DMS53 treated with DMSO at 0.1 percent for 48 hours (cell line): ENCODE results near the gene RRH.
"Not testable (repeated sequence)": the region's sequence is repeated elsewhere in the genome, so short reads cannot be mapped to it uniquely, and the experiment has no call there.

Experiments
- DNase-seq: peaks from one replicate; lab custom pipeline; 2025; ENCODE audit not compliant: unreplicated experiment; lab: John Stamatoyannopoulos, UW

RRH gene

DNA sequence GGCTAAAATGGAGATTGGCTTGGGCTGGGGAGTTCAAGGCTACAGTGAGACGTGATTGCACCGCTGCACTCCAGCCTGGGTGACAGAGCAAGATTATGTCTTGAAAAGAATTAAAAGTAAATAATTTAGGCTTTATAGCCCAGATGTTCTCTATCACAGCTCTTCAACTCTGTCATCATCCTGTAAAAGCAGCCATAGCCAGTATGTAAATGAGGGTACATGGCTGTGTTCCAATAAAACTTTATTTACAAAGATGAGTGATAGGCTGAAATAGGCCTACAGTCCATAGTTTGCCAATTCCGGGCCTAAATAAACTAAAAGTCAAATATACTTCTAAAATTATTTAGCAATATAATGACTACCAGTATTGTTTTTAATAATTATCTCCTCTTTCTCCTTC, 9.2 kb downstream of the RRH start:
- DNase-seq: no peak

DNA sequence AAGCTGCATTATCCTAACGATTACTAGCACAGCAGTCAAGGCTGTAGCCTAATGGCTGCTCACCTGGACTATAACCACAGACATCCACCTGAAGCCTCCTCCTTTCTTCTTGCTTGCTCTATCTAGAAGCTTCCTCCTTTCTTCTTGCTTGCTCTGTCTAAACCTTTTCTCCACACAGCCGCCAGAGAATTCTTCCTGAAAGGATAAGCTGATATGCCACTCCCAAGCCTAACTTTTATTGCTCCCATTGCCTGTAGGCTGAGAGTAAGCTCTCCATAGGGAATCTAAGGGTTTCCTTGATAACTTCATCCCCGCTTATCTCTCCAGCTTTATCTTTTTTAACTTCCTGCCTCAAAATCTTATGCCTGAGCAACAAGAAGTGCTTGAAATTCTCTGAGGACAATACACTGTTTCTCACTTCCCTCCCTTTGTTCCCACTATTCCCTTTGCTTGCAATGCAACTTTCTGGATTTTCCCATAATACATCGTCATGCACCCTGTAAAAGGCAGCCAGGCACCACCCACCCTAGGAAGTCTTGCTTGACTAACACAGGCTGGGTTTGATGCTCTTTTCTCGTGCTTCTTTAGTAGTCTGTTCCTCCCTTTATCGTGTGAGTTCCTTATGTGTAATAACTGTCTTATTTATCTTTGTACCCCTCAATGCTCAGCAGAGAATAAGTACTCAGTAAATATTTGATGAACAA, 18.8 kb downstream of the RRH start:
- DNase-seq: no peak

DNA sequence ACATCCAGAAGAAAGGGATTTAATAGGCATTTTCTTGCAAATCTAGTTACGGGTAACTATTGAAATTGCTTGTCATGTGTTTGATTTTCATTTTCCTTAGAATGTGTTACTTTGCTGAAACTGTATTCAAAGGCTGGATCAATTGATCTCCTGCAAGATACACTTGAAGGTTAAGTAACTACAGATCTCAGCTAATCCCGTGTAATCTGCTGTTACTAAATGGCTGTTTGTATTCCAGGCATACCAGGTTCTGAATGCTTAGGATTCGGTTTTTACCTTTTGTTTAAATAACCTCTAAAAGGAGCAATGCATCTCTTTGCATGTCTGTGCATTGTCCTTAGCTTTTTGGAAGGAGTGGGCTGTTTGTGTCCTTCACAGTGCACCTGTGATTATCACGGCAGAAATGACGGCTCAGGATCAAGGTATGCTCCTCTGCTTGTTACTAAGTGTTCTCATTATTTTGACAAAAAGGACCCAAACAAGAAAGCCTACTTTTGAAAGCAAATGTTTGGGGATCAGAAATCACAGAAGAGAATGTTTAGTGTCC, 20.2 kb downstream of the RRH start, which contains the start of gene LRIT3:
Gene LRIT3 (plus strand): TSS at position 212 of the 547 bp plus-strand sequence. CDS start 95 bp downstream, at position 307.
- no peak for DNase-seq

DNA sequence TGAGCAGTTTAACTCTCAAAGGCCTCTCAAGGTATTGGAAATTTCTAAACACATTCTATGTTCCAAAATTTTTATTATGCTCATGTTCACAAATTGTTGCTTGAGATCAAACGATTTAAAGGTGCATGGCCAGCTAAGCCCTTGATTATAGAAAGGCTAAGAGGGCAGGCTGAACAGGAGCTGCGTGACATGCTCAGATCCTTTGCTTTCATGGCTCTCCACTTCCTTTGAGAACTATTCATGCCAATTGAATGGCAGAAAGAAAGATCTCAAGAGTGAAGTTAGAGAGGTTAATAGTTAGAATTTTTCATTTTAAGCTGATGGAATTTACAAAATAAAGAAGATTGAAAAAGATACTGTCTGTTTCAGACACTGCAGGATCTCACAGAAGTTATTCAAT, 20.7 kb downstream of the RRH start:
- DNase-seq: no peak

DNA sequence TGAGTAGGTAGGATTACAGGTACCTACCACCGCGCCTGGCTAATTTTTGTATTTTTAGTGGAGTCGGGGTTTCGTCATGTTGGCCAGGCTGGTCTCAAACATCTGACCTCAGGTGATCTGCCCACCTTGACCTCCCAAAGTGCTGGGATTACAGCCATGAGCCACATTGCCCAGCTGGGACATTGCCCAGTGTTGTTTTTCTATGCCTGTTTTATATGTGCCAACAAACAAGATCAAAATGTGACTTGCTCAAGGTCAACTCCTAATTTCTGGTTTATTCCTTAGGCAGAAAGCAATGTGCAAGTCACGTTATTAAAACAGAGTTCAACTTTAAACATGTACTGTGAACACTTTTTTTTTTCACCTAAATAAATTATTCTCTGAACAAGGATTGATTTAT, 22.8 kb downstream of the RRH start:
- DNase-seq: no peak

DNA sequence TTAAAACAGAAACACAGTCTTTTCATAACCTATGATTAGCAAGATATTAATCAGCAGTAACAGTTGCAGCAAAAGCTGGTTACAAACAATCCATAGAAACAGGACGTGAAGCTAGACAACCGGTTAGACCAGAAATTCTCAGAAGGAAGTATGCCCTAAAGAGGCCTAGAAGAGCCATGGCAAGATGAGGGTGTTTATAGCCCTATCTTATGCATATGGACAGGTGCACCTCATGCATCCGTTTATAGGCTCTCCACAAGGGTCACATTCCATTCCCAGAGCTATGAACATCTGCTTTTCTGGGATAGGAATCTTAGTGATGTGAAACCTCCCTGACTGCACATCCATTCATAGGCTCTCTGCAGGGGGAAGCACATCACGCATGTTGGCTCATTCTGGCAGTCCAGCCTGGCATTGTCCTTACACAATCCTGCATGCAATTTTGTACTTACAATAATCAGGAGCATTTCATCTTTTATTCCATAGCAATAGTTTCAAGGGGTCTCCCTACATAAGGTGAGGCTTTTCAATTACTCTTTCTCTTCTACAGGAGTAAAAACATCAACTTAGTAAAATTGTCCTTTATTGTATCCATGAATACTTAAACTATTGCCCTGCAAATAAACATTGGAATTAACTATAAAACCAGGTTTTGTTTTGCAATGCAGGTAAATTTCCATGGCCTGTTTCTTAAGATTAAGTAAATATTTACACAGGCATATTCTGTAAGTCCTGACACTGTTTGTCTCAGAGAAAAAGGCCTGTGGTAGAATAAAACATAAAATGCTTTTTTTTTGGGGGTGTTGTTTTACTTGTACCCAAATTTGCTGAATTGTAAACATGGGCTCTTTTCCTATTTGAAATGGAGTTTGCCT, 31.9 kb downstream of the RRH start:
- DNase-seq: peak; percentile 4

DNA sequence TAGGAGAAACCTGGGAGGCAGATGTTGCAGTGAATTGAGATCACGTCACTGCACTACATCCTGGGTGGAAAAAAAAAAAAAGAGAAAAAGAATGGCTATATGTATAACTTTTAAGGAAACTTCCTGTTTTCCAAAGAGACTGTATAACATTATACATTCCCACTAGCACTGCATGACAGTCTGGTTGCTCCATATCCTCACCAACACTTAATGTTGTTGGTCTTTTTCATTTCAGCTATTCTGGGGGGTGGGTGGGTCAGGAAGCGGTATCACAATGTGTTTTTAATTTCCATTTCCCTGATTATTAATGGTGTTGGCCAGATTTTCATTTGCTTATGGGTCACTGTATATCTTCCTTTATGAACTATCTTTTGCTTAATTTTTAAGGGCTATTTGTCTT, 33.5 kb downstream of the RRH start:
- DNase-seq: no peak

DNA sequence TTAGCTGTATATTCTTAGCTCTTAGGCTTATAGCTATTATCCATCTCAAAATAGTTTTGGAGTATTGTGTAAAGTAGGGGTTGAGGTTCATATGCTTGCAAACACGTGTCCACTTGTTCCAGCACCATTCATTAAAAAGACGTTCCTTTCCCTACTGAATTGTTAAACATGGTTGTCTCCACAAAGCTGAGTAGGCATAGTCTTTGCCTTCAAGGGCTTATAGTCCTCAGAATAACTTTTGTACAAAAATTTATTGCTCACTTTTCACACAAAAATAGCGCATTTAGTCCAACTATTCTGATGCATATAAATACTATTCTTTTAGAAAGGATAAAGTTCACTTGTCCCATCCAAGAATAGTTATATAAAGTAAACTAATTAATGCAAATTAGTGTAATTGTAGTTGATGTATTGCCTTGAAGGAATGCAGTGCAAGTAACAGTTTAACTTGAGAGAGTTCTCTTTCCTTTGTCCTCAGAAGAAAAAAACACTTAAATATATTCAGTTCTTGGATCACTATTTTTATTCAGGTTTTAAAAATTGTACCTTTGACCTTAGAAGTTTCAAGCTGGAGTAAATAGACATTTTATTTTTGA, 34.2 kb downstream of the RRH start:
- no peak for DNase-seq

DNA sequence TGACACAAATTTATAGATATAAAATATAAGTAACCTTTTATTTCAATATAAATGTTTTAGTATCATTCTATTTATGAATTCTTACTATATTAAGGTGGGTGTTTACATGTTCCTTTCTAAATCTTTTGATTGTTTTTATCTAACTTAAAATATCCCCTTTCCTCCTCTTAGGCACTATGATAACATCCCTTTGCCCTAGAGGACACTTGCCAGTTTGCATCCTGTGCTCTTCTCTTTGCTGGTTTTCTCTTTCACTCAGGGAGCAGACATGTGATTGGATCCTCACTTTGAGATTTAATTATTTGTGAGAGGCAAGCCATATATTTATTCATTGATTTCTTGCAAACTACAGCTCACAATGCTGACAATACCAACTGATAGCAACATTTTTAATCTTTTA, 36.4 kb downstream of the RRH start:
- no peak for DNase-seq

DNA sequence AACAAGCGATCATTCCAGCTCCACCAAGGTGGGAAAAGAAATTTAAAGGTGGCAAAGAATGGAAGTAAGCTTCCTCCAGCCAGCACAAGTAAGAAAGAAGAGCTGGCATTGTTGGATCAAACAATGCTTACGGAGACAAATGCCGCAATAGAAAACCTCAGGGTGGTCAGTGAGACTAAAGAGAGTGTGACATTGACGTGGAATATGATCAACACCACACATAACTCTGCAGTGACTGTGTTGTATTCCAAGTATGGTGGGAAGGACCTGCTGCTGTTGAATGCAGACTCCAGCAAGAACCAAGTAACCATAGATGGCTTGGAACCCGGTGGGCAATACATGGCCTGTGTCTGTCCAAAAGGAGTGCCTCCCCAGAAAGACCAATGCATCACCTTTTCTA, 42.3 kb downstream of the RRH start:
- DNase-seq: no peak

DNA sequence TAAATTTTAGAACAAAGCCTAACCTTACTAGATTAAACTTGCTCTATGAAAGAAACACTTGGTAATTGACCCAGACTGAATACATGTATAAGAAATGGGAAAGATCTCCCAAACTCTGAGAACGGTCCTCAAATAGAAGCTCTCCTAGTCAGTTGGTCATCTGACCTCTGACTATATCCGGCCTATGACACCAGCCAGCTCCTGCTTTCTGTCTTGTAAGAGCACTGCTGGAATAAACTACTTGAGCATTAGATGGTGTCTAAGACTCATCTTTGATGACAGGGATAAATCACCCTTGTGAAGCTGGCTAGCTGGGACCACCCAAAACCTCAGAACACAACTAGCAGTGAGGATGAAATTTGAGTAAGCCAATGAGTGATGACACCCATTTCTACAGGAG, 44.3 kb downstream of the RRH start:
- DNase-seq: no peak

DNA sequence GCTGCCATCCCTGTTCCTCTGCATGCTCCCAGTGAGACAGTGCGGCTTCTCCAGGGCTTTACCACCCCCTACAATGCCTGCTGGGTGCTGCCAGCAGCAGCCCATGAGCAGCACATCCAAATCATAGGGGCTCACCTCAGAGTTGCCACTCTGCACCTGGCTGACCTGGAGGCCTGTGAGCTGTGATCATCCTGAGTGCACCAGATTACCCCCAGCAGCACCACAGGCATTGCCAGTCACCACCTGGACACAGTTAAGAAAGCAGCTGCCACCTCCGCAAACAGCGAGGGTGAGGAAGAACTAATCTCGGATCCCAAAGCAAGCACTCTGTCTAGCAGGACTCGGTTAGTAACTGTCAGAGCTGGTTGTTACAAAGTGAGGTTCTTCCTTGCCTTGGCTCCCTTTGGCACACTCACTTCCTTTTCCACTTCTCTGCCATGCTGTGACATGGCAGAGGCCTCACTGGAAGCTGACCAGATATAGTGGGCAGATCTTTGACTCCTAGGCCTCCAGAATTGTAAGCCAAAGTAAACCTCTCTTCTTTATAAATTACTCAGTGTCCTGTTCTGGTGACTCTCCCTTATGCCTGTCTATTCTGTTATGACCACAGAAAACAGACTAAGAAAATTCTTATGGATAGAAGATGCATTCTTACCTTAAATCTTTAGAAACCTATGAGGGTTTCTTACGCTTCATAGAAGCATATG, 45.3 kb downstream of the RRH start:
- DNase-seq: no peak

DNA sequence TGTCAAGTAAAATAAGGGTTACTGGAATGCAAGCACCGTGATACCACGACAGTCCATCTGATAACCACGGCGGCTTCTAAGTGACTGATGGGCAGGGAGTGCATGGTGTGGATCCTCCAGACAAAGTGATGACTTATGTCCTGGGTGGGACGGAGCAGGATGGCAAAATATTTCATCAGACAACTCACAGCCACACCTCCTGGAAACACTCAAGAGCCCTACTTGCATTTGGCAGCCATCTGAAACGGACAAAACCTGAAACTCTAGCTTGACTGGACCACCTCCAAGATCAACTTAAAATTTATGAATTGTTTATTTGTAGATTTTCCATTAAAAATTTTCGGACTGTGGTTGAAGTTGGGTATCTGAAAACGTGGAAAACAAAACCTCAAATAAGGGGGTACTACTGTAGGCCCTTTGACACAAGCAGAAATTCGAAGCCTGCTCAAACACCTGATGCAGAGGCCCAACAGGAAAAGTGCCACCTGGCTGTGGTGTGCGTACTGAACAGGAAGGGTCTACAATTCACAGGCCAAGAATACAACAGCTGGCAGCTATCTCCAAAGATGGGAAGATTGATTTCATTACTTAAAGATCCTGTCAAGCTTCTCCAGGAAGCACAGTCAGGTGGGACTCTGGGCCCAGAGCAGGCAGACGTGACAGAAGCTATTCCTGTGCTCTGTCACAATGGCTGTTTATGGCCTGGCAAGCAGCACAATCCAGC, 46.2 kb downstream of the RRH start:
- DNase-seq: no peak

DNA sequence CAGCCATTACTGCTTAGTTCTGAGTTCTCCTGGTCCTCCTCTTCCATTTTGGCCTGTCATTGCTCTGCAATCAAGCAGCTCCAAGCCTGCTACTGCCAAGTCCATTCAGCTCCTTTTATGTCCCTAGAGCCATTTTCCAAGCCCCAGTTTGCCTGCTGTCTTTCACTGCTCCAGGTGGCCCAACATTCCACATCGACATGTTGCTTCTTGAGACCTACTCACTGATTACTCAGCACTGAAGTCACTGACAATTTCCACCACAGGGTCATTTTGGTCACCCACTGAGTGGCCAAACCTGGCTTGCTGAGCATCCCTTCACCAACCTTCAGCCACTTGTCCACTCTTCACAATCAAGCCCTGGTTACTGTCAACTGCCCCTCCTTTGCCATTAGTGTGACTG, 47.3 kb downstream of the RRH start:
- no peak for DNase-seq

DNA sequence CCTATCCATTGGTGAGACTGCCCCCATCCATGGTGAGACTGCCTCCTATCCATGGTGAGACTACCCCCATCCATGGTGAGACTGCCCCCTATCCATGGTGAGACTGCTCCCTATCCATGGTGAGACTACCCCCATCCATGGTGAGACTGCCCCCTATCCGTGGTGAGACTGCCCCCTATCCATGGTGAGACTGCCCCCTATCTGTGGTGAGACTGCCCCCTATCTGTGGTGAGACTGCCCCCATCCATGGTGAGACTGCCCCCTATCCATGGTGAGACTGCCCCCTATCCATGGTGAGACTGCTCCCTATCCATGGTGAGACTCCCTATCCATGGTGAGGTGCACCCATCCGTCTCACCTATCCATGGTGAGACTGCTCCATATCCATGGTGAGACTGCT, 47.8 kb downstream of the RRH start:
- not testable (repeated sequence) for DNase-seq

DNA sequence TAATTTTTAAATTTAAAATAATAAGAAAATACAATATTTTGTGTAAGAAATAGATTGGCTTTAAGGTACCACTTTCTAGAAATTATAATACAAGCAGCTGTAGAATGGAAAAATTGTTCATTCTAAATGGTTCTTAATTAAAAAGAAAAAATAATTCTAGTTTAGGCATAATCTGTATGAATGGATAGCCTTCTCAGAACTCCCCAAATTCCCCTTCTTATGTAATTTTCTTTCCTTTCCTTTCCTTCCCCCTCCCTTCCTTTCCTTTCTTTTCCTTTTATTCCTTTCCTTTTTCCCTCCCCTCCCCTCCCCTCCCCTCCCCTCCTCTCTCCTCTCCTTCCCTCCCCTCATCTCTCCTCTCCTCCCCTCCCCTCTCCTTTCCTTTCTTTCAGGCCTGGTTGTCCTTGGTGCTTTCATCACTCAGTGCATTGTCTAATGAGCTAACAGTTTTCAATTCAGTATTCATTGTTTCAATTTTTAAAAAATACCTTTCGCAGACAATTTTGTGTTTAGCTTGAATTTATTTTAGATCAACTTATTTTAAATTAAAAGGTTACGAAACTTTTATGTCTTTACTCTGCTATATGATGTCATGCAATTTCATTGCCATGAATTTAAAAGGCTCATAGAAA, 49.0 kb downstream of the RRH start:
- no peak for DNase-seq

DNA sequence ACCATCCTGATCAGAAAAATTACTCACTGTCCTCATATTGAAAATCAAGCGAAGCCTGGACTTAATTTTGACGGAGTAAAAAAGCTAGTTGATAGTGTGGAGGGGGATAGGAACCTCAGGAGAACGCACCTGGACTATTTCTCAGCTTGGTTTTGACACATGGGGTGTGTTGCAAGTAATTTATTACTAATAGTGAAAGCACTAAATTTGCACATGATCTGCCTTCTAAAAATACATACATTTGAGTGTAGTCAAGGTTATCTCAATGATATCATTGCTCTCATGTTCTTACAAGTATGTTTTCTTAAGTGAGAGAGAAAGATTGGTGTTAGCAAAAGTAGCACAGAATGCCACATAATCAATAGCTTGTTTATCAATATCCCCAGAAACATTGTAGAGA, 49.6 kb downstream of the RRH start:
- no peak for DNase-seq

DNA sequence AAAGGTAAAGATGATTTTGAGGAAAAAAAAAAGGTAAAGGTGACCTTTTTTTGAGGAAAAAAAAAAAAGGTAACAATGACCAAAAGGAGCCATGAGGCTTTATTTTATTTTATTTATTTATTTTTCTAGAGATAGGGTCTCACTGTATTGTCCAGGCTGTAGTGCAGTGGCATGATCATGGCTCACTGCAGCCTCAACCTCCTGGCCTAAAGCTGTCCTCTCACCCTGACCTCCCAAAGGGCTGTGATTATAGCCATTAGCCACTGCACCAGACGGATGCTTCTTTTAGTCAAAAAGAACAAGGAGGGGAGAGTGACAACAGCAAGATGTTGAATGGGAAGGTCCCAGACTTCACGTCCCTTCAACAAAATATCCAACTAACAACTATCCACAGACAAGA, 50.6 kb downstream of the RRH start:
- no peak for DNase-seq

DNA sequence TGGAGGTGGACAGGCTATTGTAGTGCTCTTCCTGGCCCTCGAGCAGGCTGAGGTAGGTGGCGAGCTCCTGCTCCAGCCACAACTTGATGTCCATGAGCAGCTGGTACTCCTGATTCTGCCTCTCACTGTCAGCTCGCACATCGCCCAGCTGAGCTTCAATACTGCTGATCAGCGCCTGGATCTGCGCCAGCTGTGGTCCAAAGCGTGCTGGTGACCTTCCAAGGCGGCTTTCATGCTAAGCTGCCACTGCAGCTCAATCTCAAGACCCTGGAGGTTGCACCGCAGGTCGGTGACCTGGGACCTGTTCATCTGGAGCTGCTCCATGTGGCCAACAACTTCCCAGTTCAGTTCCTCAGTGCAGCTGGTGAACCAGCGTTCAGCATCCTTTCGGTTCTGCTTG, 51.3 kb downstream of the RRH start:
- DNase-seq: no peak
